GM19467 (cell line): ENCODE results near the gene LY6G6F.

ENCODE experiments used
- ATAC-seq: cut with Tn5 transposase; IDR thresholded peaks from one replicate; pipeline ENCODE4 v1.9.1; 2021; ENCODE audit warnings: mild to moderate bottlenecking, moderate library complexity; ENCODE audit not compliant: unreplicated experiment

LY6G6F gene

GRCh38 chr6:31676322-31676903 is 30.3 kb upstream of the LY6G6F start:
- ATAC-seq, result no peak

GRCh38 chr6:31676904-31677303 is 29.8 kb upstream of the LY6G6F start:
- no peak for ATAC-seq

GRCh38 chr6:31677955-31678354 is 28.7 kb upstream of the LY6G6F start:
- ATAC-seq, result no peak

- ATAC-seq, result no peak
Measured at GRCh38 chr6:31680226-31681134, 26.2 kb upstream of the LY6G6F start, which contains the start of gene LY6G5C. Gene LY6G5C (minus strand): TSS chr6:31681067. CDS start chr6:31680373, 694 bp downstream.

- ATAC-seq, result no peak
Measured at GRCh38 chr6:31681135-31681671, 25.5 kb upstream of the LY6G6F start.

GRCh38 chr6:31683591-31683990 is 23.1 kb upstream of the LY6G6F start:
- no peak for ATAC-seq

- no peak for ATAC-seq
Measured at GRCh38 chr6:31686483-31686882, 20.2 kb upstream of the LY6G6F start.

GRCh38 chr6:31687321-31687720 is 19.3 kb upstream of the LY6G6F start:
- ATAC-seq, result no peak

- ATAC-seq, result no peak
Measured at GRCh38 chr6:31687860-31688693, 18.6 kb upstream of the LY6G6F start.

- ATAC-seq, result no peak
Measured at GRCh38 chr6:31689249-31690110, 17.2 kb upstream of the LY6G6F start.

- no peak for ATAC-seq
Measured at GRCh38 chr6:31690231-31691077, 16.2 kb upstream of the LY6G6F start.

- ATAC-seq, result no peak
Measured at GRCh38 chr6:31691078-31691463, 15.6 kb upstream of the LY6G6F start.

- no peak for ATAC-seq
Measured at GRCh38 chr6:31691564-31692108, 15.0 kb upstream of the LY6G6F start.

GRCh38 chr6:31692353-31692752 is 14.3 kb upstream of the LY6G6F start:
- no peak for ATAC-seq

GRCh38 chr6:31692886-31693285 is 13.8 kb upstream of the LY6G6F start:
- ATAC-seq, result no peak

GRCh38 chr6:31693535-31693934 is 13.1 kb upstream of the LY6G6F start:
- ATAC-seq, result no peak

GRCh38 chr6:31697555-31697954 is 9.1 kb upstream of the LY6G6F start:
- no peak for ATAC-seq

GRCh38 chr6:31700740-31701401 is 5.8 kb upstream of the LY6G6F start:
- no peak for ATAC-seq
